ENCODE measurements around the gene UNC119. TPM values are rescaled to one million over a fixed set of nuclear protein-coding genes. Genes with fewer than 3 reads are reported as not detected.

UNC119 gene
- polyA plus RNA-seq, 3 donors, result 60.8 to 78.8 (median 70.3) TPM

- peak; percentile 49 for DNase-seq
These were observed 4.6 kb downstream of the UNC119 start for GRCh38 chr17:28547623-28548416.

DNA sequence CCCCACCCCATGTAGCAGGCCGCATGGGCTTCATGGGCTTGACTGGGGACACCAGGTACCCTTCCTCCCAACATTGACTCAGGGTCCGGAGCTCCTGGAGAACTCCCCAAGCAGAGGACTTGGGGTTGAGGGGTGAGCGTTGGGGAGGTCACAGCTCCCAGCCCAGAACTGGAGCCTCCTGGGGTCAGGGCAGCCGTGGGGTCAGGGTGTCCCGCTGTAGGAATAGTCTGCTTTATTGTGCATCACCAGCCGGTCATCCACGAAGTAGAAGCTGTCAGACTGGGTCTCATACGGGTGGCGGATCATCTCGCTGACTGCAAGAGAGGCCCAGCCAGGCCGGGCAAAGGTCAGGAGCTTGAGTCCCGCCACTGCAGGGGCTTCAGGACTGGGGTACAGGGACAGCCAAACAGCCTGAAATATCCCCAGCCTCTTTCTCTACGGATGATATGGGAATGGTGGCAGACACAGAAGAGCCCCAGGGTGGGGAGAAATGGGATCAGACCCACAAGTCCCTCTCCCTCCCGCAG lies 5.3 kb downstream of the UNC119 start:
- DNase-seq, result no peak

- no peak for DNase-seq
These were observed 6.5 kb downstream of the UNC119 start for GRCh38 chr17:28545787-28546415.

GRCh38 chr17:28545141-28545503 lies 7.3 kb downstream of the UNC119 start:
- DNase-seq, result no peak

DNA sequence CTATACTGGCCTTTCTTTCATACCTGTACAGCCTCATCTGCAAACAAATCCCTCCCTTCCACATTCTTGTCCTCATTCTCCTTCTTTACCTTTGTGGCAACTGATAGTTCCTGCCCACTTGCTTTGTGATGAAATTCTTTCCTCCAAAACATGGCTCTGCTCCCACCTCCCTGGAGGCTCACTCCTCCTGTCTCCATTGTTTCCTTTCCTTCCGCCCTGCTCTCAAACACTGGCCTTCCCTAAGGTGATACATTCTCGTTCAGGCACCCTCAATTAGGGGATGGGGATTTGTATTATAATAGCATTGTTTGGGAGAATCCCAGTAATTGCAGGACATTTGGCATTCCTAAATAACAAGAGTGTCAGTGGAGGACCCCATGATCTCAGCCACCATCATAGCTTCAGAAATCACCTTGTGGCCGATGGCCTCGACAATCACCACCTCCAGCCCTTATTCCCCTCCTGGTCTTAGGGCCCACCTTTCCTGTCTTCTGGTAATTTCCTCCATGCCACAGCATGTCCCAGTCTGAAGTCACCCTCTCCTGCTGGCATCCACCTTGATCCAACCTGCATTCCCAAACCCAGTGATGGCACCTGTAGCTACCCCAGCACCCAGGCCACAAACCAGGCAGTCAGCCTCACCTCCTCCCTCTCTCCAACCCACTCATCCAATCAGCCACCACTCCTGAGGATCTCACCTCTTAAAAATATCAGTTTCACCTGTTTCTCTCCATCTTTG lies 7.9 kb downstream of the UNC119 start:
- DNase-seq, result no peak

GRCh38 chr17:28541439-28541838 lies 11.0 kb downstream of the UNC119 start:
- DNase-seq, result no peak

DNA sequence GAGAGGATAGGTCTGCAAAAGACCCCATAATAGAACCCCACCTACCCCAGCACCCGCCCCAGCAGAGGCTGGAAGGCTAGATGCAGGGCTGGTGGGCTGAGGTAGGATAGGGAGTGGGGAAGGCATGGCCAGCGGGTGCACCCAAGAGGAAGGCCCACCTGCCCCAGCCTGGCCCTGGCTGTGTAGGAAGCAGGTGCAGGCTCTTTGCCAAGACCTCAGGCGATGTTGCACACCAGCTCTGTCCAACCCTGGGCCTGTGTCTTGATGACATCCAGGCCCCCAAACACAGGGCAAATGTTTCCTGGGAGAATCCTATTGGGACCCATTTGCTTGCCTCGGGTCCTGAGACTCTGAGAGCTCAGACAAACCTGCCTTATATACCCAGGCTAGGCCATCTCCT lies 12.2 kb downstream of the UNC119 start:
- no peak for DNase-seq

DNA sequence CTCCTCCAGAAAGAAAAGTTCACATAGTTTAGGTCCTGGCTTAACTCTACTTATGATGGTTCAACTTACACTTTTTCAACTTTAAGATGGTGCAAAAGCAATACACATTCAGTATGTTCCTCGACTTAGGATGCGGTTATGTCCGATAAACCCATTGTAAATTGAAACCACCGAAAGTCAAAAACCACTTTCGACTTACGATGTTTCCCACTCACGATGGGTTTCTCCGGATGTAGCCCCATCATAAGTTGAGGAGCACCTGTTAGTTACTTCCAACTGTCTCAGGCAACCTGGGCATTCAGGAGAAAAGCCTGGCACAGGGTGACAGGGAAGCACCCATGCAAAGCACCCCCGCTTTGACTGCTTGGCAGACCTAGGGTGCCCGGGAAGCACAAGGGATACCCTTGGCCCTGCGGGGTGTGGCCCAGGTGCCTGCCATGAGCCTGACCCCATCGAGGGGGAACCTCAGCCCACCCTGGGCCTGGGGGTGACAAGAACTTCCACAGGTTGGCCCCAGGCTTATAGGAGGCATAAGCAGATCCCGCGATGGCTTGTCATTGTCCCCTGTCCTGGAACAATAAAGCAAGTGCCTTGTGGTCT lies 14.0 kb downstream of the UNC119 start:
- no peak for DNase-seq

DNA sequence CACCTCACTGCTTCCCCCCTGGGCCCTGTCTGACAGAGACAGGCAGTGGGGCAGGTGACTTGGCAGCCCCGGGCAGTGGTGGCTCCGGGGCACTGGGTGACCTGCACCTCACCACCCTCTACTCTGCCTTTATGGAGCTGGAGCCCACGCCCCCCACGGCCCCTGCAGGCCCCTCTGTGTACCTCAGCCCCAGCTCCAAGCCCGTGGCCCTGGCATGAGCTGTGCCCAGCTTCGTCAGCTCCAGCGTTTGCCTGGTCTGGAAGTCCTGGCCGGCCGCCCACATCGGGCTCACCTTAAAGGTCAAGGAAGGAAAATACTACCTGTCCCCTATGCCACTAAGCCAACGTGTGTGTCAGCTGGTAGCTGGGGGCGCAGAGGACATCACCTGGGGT lies 15.2 kb downstream of the UNC119 start:
- no peak for DNase-seq

GRCh38 chr17:28536532-28537218 lies 15.7 kb downstream of the UNC119 start:
- DNase-seq, result no peak

DNA sequence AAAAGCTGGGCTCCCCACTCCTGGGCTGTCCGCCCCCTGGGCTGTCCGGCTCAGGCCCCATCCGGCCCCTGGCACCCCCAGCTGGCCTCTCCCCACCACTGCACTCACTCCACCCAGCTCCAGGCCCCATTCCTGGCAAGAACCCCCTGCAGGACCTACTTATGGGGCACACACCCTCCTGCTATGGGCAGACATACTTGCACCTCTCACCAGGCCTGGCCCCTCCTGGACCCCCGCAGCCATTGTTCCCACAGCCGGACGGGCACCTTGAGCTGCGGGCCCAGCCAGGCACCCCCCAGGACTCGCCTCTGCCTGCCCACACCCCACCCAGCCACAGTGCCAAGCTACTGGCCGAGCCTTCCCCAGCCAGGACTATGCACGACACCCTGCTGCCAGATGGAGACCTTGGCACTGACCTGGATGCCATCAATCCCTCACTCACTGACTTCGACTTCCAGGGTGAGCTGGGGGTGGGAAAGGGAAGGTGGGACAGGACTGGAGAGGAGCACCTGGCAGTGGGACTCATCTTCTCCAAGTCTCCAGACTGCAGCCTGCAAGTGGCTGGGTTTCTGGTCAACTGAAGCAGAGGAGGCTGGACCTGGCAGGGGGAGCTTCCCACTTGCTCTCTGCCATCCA lies 17.6 kb downstream of the UNC119 start:
- DNase-seq, result no peak

GRCh38 chr17:28533091-28533807 lies 19.2 kb downstream of the UNC119 start:
- DNase-seq, result no peak

GRCh38 chr17:28532050-28532960 lies 20.1 kb downstream of the UNC119 start:
- peak; percentile 35 for DNase-seq

DNA sequence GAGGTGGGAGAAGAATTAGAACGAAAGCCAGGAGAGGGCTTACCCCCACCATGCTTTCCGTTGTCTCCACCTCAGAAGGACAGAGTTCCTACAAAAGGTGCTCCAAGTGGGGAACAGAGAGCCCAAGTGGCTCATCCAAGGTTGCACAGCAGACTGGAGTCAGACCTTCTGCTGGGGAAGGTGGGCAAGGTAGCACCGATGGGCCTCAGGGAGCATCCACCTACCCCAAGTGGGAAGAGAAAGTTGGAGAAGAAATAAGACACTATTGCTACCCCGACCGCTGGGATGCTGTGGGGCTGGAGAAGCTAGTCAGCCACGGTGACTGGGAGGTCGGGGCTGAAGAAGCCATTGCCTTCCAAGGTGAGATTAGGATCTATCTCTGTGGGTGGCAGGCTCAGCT lies 21.5 kb downstream of the UNC119 start:
- no peak for DNase-seq

GRCh38 chr17:28530250-28530649 lies 22.2 kb downstream of the UNC119 start:
- DNase-seq, result no peak

GRCh38 chr17:28529013-28529400 lies 23.4 kb downstream of the UNC119 start:
- DNase-seq, result no peak

- DNase-seq, result no peak
These were observed 24.0 kb downstream of the UNC119 start for GRCh38 chr17:28528327-28529012.

- no peak for DNase-seq
These were observed 24.6 kb downstream of the UNC119 start for GRCh38 chr17:28527859-28528258.

DNA sequence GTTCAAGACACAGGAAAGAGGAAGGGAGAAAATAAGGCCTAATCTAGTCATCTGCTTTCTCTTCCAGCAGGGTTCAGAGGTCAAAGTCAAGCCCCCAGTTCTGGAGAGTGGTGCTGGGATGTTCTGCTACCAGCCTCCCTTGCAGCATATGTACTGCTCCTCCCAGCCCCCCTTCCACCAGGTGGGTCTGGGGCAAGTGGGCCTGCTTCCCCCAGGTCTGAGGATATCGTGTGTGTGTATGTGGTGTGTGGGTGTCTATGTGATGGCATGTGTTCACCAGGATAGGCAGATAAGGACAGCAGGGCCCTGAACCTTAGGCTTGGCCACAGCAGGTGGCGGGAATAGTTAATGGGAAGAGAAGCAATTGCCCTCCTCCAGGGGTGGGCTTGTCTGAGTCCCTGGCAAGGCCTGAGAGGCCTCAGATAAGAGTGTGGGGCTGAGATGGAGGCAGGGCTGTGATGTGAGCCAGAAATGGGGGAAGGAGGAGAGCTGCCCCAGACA lies 25.2 kb downstream of the UNC119 start:
- no peak for DNase-seq

Measured in renal pelvis (tissue), 4 donors.